A549 (cell line): ENCODE results near the gene PLD4. TPM values are rescaled to one million over a fixed set of nuclear protein-coding genes. Genes with fewer than 3 reads are reported as not detected.

Experiments used
- ATAC-seq, 2 experiments: fragments of 200-7000 bp in 1 of 2; fragments of >200 bp in 1 of 2; cut with Nextera tagmentation in 1 of 2; cut with Tn5 transposase in 1 of 2; 3 replicates each; pipeline versions ENCODE4 v1.8.0 to v1.9.1; 2018 to 2020; ENCODE audit warnings: mild to moderate bottlenecking in 1 of 2, moderate library complexity in 1 of 2
- CTCF ChIA-PET: fragments of 300-600 bp; sonication (Branson Sonifier 250); formaldehyde crosslinking; extraction: SDS; loops from one replicate; lab custom pipeline; 2021; ENCODE audit warnings: antibody characterized with exemption, inconsistent platforms; lab: Yijun Ruan, JAX
- POLR2A ChIA-PET: fragments of 350-600 bp; formaldehyde crosslinking; extraction: SDS; loops from one replicate; lab custom pipeline; 2021; ENCODE audit warnings: antibody characterized with exemption, inconsistent platforms; lab: Yijun Ruan, JAX
- DNase-seq, 2 experiments: peaks; one replicate each; pipeline versions ENCODE4 v3.0.0 to v3.0.0-alpha.2; 2011 to 2016; ENCODE audit warnings: low read depth in 1 of 2, low spot score in 1 of 2
- FAIRE-seq: peaks from 2 replicates; lab custom pipeline; 2011; peaks lifted over from hg19 to GRCh38; lab: Jason Lieb, UNC
- H3K27ac ChIP-seq, 2 experiments: fragments of >200 bp; sonication (Bioruptor Twin); formaldehyde crosslinking; 3 replicates each; pipeline ENCODE4 v1.5.1; 2016 to 2017
- H3K4me1 ChIP-seq: fragments of >200 bp; sonication (Bioruptor Twin); formaldehyde crosslinking; 3 replicates; pipeline ENCODE4 v1.6.1; 2016
- H3K4me2 ChIP-seq: fragments of >200 bp; sonication (Bioruptor Twin); formaldehyde crosslinking; 3 replicates; pipeline ENCODE4 v1.6.1; 2016
- H3K4me3 ChIP-seq: fragments of >200 bp; sonication (Bioruptor Twin); formaldehyde crosslinking; 3 replicates; pipeline ENCODE4 v1.5.1; 2016
- H3K9me3 ChIP-seq: fragments of >200 bp; sonication (Bioruptor Twin); formaldehyde crosslinking; 3 replicates; pipeline ENCODE4 v1.6.1; 2016
- ATOH8 ChIP-seq: fragments of 250-450 bp; sonication (Bioruptor Pico); IDR thresholded peaks from 2 replicates; pipeline ENCODE4 v1.5.0; 2020; ENCODE audit warnings: low read depth, mild to moderate bottlenecking, moderate library complexity
- CBX2 ChIP-seq: fragments of 200-600 bp; sonication (generic); IDR thresholded peaks from 2 replicates; pipeline ENCODE4 v1.6.1; 2016; ENCODE audit warnings: low read depth, mild to moderate bottlenecking, borderline replicate concordance
- CBX8 ChIP-seq: fragments of 200-600 bp; sonication (generic); IDR thresholded peaks from 2 replicates; pipeline ENCODE4 v1.6.1; 2016
- CHD4 ChIP-seq: fragments of 200-600 bp; sonication (generic); IDR thresholded peaks from 2 replicates; pipeline ENCODE4 v1.6.1; 2016; ENCODE audit warnings: antibody characterized with exemption, mild to moderate bottlenecking, borderline replicate concordance
- E2F6 ChIP-seq: IDR thresholded peaks from 2 replicates; pipeline ENCODE4 v1.6.1; 2012; ENCODE audit warnings: low read depth, borderline replicate concordance
- EHF ChIP-seq: fragments of 250-450 bp; sonication (Bioruptor Pico); IDR thresholded peaks from 2 replicates; pipeline ENCODE4 v1.5.0; 2020; ENCODE audit warnings: mild to moderate bottlenecking
- EHMT2 ChIP-seq: fragments of 200-600 bp; sonication (generic); IDR thresholded peaks from 2 replicates; pipeline ENCODE4 v1.6.1; 2016; ENCODE audit warnings: antibody characterized with exemption, low read depth, mild to moderate bottlenecking, moderate library complexity
- EP300 ChIP-seq, 2 experiments: fragments of >200 bp; sonication (Bioruptor Twin); formaldehyde crosslinking; IDR thresholded peaks; 2 replicates in 1 of 2; 3 replicates in 1 of 2; pipeline ENCODE4 v1.6.1; 2016 to 2017
- FOXS1 ChIP-seq: fragments of 250-450 bp; sonication (Bioruptor Pico); IDR thresholded peaks from 2 replicates; pipeline ENCODE4 v1.5.0; 2020; ENCODE audit warnings: mild to moderate bottlenecking, moderate library complexity
- GATA3 ChIP-seq: IDR thresholded peaks from 2 replicates; pipeline ENCODE4 v1.6.1; 2012; ENCODE audit warnings: borderline replicate concordance
- HMGXB4 ChIP-seq: fragments of 250-450 bp; sonication (Bioruptor Pico); IDR thresholded peaks from 2 replicates; pipeline ENCODE4 v1.5.0; 2021; ENCODE audit warnings: mild to moderate bottlenecking, moderate library complexity, borderline replicate concordance
- HOXB13 ChIP-seq: fragments of 250-450 bp; sonication (Bioruptor Pico); IDR thresholded peaks from 2 replicates; pipeline ENCODE4 v1.5.0; 2020; ENCODE audit warnings: low read depth, mild to moderate bottlenecking, moderate library complexity
- JUNB ChIP-seq: fragments of >200 bp; sonication (Bioruptor Twin); formaldehyde crosslinking; IDR thresholded peaks from 2 replicates; pipeline ENCODE4 v1.6.1; 2016
- POLR2AphosphoS2 ChIP-seq: conservative IDR thresholded peaks from 2 replicates; pipeline ENCODE4 v1.6.1; 2012; ENCODE audit warnings: low read length, improper control_type of control experiment, inconsistent platforms
- RARB ChIP-seq: fragments of 250-450 bp; sonication (Bioruptor Pico); IDR thresholded peaks from 2 replicates; pipeline ENCODE4 v1.8.0; 2021; ENCODE audit warnings: mild to moderate bottlenecking, moderate library complexity
- RFX5 ChIP-seq: fragments of 450-650 bp; IDR thresholded peaks from 2 replicates; pipeline ENCODE4 v1.7.1; 2014; ENCODE audit warnings: antibody characterized with exemption, mild to moderate bottlenecking, moderate library complexity
- RNF2 ChIP-seq: fragments of 200-600 bp; sonication (generic); IDR thresholded peaks from 2 replicates; pipeline ENCODE4 v1.6.1; 2016; ENCODE audit warnings: low read depth, mild to moderate bottlenecking, antibody characterized with exemption, moderate library complexity, borderline replicate concordance
- SMC3 ChIP-seq: fragments of >200 bp; sonication (Bioruptor Twin); formaldehyde crosslinking; IDR thresholded peaks from 3 replicates; pipeline ENCODE4 v1.6.1; 2018; ENCODE audit warnings: inconsistent platforms
- SREBF2 ChIP-seq: fragments of 450-650 bp; IDR thresholded peaks from 2 replicates; pipeline ENCODE4 v1.6.1; 2014; ENCODE audit warnings: mild to moderate bottlenecking, moderate library complexity
- ZFP36 ChIP-seq: fragments of 450-650 bp; IDR thresholded peaks from 2 replicates; pipeline ENCODE4 v1.6.1; 2014; ENCODE audit warnings: borderline replicate concordance; ENCODE audit not compliant: partially characterized antibody
- ZNF302 ChIP-seq: fragments of 250-450 bp; sonication (Bioruptor Pico); IDR thresholded peaks from 2 replicates; pipeline ENCODE4 v1.9.0; 2021; ENCODE audit warnings: inconsistent platforms, mild to moderate bottlenecking, moderate library complexity
- ZSCAN20 ChIP-seq: fragments of 250-450 bp; sonication (Bioruptor Pico); IDR thresholded peaks from 2 replicates; pipeline ENCODE4 v1.8.0; 2022; ENCODE audit warnings: mild to moderate bottlenecking, moderate library complexity
- WGBS: methylation state at CpG from one replicate; pipeline ENCODE4 v1.1.6; 2017; ENCODE audit errors: missing lambda C conversion rate; 5-methylcytosine and 5-hydroxymethylcytosine counted together
- polyA plus RNA-seq, 4 experiments: library from polyadenylated mRNA; depleted of rRNA in 3 of 4; stranded (reverse); fragments of >200 nt; fragmentation: RNase III in 1 of 4; extraction: RNeasy Plus Mini Kit Qiagen cat#74134 plus additional on column Dnase treatment in 1 of 4; gene quantifications; 2 replicates in 3 of 4; 3 replicates in 1 of 4; pipeline ENCODE4 v1.2.3, GENCODE V29; 2011 to 2017
- TF ChIP-seq, protein P1 (sequence below): fragments of 450-650 bp; IDR thresholded peaks from 2 replicates; pipeline ENCODE4 v1.6.1; 2014; ENCODE audit warnings: antibody characterized with exemption
- TF ChIP-seq, protein P2 (sequence below): fragments of >200 bp; sonication (Bioruptor Twin); formaldehyde crosslinking; IDR thresholded peaks from 3 replicates; pipeline ENCODE4 v1.5.1; 2016

PLD4 gene
- polyA plus RNA-seq, 2 of the 4 experiments (the other 2 are of a cell fraction) = 0.01 TPM

DNA sequence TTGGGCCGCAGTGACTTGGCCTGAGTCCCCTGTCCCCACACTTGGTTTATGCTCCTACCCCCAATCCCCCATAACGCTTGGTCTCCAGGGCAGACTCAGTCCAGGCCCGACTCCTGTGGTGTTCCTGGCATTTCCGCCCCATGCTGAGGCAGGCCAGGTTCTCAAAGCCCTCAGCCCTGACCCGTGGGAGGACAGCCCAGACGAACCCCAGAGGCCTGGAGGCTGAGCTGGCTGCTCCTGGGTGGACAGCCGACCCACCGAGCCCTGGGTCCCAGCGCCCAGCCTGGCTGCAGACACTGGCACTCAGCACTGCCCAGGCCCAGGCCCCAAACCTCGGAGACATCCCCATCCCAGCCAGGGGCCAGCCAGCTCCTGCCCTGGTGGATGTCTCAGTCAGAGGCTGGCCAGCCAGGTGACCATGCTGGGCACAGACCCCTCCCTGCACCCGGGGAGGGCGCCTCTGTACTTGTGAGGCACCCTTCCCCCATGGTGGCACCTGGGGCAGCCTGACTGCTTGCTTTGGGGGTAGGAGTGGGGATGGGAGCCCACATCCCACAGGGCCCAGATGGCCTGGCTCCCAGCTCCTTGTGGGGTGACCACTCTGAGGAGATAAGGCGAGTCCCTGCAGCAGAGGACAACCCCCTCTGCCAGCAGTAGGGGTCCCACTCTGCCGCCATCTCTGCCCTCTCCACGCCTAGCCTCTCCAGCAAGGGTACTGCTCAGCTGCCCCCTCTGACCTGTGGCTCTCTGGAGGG, 1.4 kb downstream of the PLD4 start (continued):
- TF ChIP-seq RARB = no peak

GRCh38 chr14:104926619-104927431, 2.1 kb downstream of the PLD4 start:
- no peak overlapping the region for H3K4me3 ChIP-seq
- no peaks in the 10 kb centered on the region for H3K4me1 ChIP-seq
- DNase-seq = no peak
- no peak overlapping the region for H3K27ac ChIP-seq
- CTCF ChIA-PET = interaction anchor here (1.4 to 2.5 kb wide), 3 partner anchors 15 to 47 kb away, joined by 3 to 8 read pairs (median 4); no protein-coding TSS in a partner anchor
- 54% methylated on average over 15 of the region's 21 CpGs for WGBS
- no peak for TF ChIP-seq RNF2
- no peak for TF ChIP-seq HOXB13 (CRISPR knock-in tag)
- TF ChIP-seq POLR2AphosphoS2 = no peak
- no peak for TF ChIP-seq RFX5
- TF ChIP-seq GATA3 = no peak
- no peak for TF ChIP-seq SMC3
- TF ChIP-seq HMGXB4 (CRISPR knock-in tag) = no peak
- TF ChIP-seq, protein P1, sequence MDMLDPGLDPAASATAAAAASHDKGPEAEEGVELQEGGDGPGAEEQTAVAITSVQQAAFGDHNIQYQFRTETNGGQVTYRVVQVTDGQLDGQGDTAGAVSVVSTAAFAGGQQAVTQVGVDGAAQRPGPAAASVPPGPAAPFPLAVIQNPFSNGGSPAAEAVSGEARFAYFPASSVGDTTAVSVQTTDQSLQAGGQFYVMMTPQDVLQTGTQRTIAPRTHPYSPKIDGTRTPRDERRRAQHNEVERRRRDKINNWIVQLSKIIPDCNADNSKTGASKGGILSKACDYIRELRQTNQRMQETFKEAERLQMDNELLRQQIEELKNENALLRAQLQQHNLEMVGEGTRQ = no peak
- TF ChIP-seq EP300 (IDR thresholded peaks at IDR 0.05) = no peak
- TF ChIP-seq EHMT2 = no peak
- no peak for TF ChIP-seq JUNB
- no peak for TF ChIP-seq E2F6
- no peak for TF ChIP-seq EHF (CRISPR knock-in tag)
- TF ChIP-seq SREBF2 = no peak
- TF ChIP-seq ATOH8 = no peak
- TF ChIP-seq CHD4 = no peak
- no peak for TF ChIP-seq CBX2
- no peak for TF ChIP-seq FOXS1 (CRISPR knock-in tag)
- TF ChIP-seq, all 56 proteins: peak for 0
- ATAC-seq (peak in 1 of 2 experiments; percentile 55; a peak in 3 of 6 replicates), FAIRE-seq (no peak)
- peaks cover 8% of the 10 kb centered on the region for H3K9me3 ChIP-seq
- H3K4me2 ChIP-seq = no peak overlapping the region
- POLR2A ChIA-PET = no interaction called here

DNA sequence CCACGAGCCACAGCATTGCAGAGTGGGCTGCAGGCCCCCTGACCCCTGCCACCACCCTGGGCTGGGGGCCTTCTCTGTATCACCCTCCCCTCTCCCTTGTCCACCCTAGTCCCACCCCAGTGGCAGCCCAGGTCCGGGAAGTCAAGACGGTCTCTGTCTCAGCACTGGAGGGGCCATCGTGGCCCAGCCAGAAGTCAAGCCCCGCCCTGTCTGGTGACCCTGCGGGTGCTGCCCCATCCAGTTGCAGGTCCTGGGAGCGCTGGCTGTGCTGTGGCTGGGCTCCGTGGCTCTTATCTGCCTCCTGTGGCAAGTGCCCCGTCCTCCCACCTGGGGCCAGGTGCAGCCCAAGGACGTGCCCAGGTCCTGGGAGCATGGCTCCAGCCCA, 2.7 kb downstream of the PLD4 start:
- CTCF ChIA-PET = interaction anchor here (0.5 to 2.5 kb wide), 5 partner anchors 15 to 47 kb away, joined by 3 to 8 read pairs (median 3); no protein-coding TSS in a partner anchor
- no peak overlapping the region for H3K4me3 ChIP-seq
- H3K4me2 ChIP-seq = no peak overlapping the region
- peaks cover 8% of the 10 kb centered on the region for H3K9me3 ChIP-seq
- H3K27ac ChIP-seq = no peak overlapping the region
- WGBS = 86% methylated on average over 1 of the region's 10 CpGs
- no peak for DNase-seq
- POLR2A ChIA-PET = no interaction called here
- no peaks in the 10 kb centered on the region for H3K4me1 ChIP-seq
- peak in 1 of 2 experiments; percentile 6; a peak in 2 of 6 replicates for ATAC-seq
- FAIRE-seq = no peak
- TF ChIP-seq EHMT2 (no peak), CBX8 (no peak), ZNF302 (CRISPR knock-in tag) (no peak), ZFP36 (no peak), HMGXB4 (CRISPR knock-in tag) (no peak), SMC3 (no peak), ZSCAN20 (no peak), EP300 (IDR thresholded peaks at IDR 0.05) (no peak)
- TF ChIP-seq, protein P2, sequence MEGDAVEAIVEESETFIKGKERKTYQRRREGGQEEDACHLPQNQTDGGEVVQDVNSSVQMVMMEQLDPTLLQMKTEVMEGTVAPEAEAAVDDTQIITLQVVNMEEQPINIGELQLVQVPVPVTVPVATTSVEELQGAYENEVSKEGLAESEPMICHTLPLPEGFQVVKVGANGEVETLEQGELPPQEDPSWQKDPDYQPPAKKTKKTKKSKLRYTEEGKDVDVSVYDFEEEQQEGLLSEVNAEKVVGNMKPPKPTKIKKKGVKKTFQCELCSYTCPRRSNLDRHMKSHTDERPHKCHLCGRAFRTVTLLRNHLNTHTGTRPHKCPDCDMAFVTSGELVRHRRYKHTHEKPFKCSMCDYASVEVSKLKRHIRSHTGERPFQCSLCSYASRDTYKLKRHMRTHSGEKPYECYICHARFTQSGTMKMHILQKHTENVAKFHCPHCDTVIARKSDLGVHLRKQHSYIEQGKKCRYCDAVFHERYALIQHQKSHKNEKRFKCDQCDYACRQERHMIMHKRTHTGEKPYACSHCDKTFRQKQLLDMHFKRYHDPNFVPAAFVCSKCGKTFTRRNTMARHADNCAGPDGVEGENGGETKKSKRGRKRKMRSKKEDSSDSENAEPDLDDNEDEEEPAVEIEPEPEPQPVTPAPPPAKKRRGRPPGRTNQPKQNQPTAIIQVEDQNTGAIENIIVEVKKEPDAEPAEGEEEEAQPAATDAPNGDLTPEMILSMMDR = no peak
- TF ChIP-seq, protein P1 = no peak
